ENCODE measurements around the gene TMEM184B.

GRCh38 chr22:38176170-38176741 lies 96.6 kb downstream of the TMEM184B start:
- TF ChIP-seq CTCF (IDR thresholded peaks at IDR 0.05), result no peak
- no peak for TF ChIP-seq POLR2A (IDR thresholded peaks at IDR 0.05)
